GM06990 (cell line): ENCODE measurements around the gene SMC1B.

Experiments
- DNase-seq: peaks from one replicate; pipeline ENCODE4 v3.0.0-alpha.2; 2011; ENCODE audit not compliant: insufficient read length; ENCODE audit errors: extremely low read depth
- H3K27me3 ChIP-seq: replicated peaks from 2 replicates; pipeline ENCODE4 v1.6.0; 2011; ENCODE audit warnings: low read length; ENCODE audit not compliant: control insufficient read depth, insufficient read depth
- H3K36me3 ChIP-seq: 2 replicates; pipeline ENCODE4 v1.5.1; 2011; ENCODE audit warnings: low read length; ENCODE audit not compliant: control insufficient read depth, insufficient read depth
- H3K4me3 ChIP-seq: replicated peaks from 2 replicates; pipeline ENCODE4 v1.5.1; 2011; ENCODE audit warnings: low read depth, mild to moderate bottlenecking, control low read depth, low read length
- CTCF ChIP-seq: IDR thresholded peaks from 2 replicates; pipeline ENCODE4 v1.5.1; 2011; ENCODE audit warnings: low read length, control low read depth, mild to moderate bottlenecking, inconsistent platforms; ENCODE audit not compliant: insufficient read depth, poor library complexity, severe bottlenecking

SMC1B gene

GRCh38 chr22:45310331-45310976 lies 102.9 kb downstream of the SMC1B start:
- DNase-seq = no peak
- Histone ChIP-seq H3K36me3 (no peaks in the 10 kb centered on the region), H3K4me3 (peak overlapping the region; percentile 77), H3K27me3 (no peaks in the 10 kb centered on the region)
- no peak for TF ChIP-seq CTCF

GRCh38 chr22:45309422-45310227 lies 103.8 kb downstream of the SMC1B start, which contains the start of gene FAM118A:
Gene FAM118A (plus strand): TSS chr22:45309934. CDS start chr22:45322380, 12,446 bp downstream.
- peak; percentile 94 for DNase-seq
- H3K27me3 ChIP-seq = no peaks in the 10 kb centered on the region
- peak within 1 kb of the TSS; percentile 77 for H3K4me3 ChIP-seq
- H3K36me3 ChIP-seq = no peaks in the 10 kb centered on the region
- TF ChIP-seq CTCF = no peak

GRCh38 chr22:45308957-45309421 lies 104.4 kb downstream of the SMC1B start:
- Histone ChIP-seq H3K27me3 (no peaks in the 10 kb centered on the region), H3K4me3 (peak overlapping the region; percentile 47), H3K36me3 (no peaks in the 10 kb centered on the region)
- no peak for TF ChIP-seq CTCF
- no peak for DNase-seq

GRCh38 chr22:45308391-45308956 lies 104.9 kb downstream of the SMC1B start:
- no peak for DNase-seq
- TF ChIP-seq CTCF = no peak
- H3K27me3 ChIP-seq = no peaks in the 10 kb centered on the region
- no peaks in the 10 kb centered on the region for H3K36me3 ChIP-seq
- no peak overlapping the region; the same call in 1 of the 2 replicates for H3K4me3 ChIP-seq

DNA sequence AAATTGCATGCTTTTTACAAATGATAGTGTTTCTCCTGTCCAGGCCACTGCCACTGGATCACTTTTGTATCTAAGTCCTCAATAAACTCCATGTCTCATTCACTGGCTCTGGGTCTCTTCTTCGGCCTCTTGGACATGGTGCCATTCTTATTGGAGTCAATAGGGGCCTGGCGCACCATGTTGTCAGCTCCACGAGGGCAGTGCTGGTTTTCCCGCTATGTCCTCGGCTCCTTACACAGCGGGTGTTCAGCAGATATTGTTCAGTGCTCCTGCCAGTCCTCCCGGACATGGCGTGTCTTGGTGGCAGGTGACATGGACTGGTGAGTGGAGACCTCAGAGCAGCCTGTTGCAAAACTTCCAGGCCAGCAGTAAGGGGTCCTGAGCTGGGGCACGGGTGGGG lies 107.3 kb downstream of the SMC1B start:
- H3K27me3 ChIP-seq = no peaks in the 10 kb centered on the region
- DNase-seq = no peak
- no peaks in the 10 kb centered on the region for H3K36me3 ChIP-seq
- no peak for TF ChIP-seq CTCF
- H3K4me3 ChIP-seq = no peak overlapping the region
